GM21515 (cell line): Measurements from ENCODE around the gene EPB41L2.
A peak's percentile ranks its signal among the peaks of the same experiment; 100 is the strongest.
"Not testable (repeated sequence)": the region's sequence is repeated elsewhere in the genome, so short reads cannot be mapped to it uniquely, and the experiment has no call there.

Experiments used
- ATAC-seq: cut with Tn5 transposase; IDR thresholded peaks from one replicate; pipeline ENCODE4 v1.9.1; 2021; ENCODE audit not compliant: unreplicated experiment

EPB41L2 gene

GRCh38 chr6:131037194-131037897 lies 25.7 kb downstream of the EPB41L2 start:
- ATAC-seq: no peak

- no peak for ATAC-seq
These were observed 26.4 kb downstream of the EPB41L2 start for GRCh38 chr6:131036601-131037000.

DNA sequence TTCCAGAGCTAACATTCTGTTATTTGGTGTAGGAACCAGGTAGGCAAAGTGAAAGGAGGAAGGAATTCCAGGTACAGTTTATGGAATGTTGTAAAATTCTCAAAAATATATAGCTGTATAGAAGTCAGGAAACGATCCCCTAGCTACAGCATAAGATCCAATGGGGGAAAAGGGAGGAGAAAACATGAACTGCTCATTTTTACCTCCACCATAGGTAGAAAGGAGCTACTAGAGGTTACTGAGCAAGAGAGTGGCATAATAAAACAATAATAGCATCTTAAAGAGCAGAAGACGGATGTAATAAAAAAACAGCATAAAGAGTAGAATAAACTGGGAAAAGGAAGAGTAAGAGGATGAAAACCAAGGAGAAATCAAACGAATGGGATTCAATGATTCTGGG lies 26.9 kb downstream of the EPB41L2 start:
- no peak for ATAC-seq

- ATAC-seq: no peak
These were observed 27.5 kb downstream of the EPB41L2 start for GRCh38 chr6:131035582-131035981.

GRCh38 chr6:131033631-131034030 lies 29.4 kb downstream of the EPB41L2 start:
- no peak for ATAC-seq

- peak; percentile 99 for ATAC-seq
These were observed 33.3 kb downstream of the EPB41L2 start for GRCh38 chr6:131029626-131030297.

DNA sequence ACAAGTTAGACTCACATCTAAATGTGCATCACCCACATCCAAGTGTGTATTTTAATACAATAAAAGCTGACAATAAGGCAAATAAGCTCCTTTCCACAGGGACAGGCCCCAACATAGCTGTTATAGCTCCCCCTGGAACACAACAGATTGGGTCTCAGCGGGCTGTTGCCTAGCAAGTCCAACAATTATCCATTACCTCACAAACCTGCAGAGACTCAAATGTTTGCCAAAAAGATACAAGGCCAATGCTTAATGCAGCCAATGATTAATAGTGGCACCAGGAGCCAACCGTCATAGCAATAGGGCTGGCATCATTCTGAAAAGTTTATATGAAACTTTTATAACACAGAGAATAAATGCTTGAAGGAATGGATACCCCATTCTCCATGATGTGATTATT lies 35.7 kb downstream of the EPB41L2 start:
- no peak for ATAC-seq

- ATAC-seq: no peak
These were observed 36.8 kb downstream of the EPB41L2 start for GRCh38 chr6:131026243-131026642.

- no peak for ATAC-seq
These were observed 38.5 kb downstream of the EPB41L2 start for GRCh38 chr6:131024565-131024964.

GRCh38 chr6:131023834-131024504 lies 39.1 kb downstream of the EPB41L2 start:
- no peak for ATAC-seq

GRCh38 chr6:131022691-131023090 lies 40.4 kb downstream of the EPB41L2 start:
- no peak for ATAC-seq

GRCh38 chr6:131017962-131018361 lies 45.1 kb downstream of the EPB41L2 start:
- ATAC-seq: no peak

GRCh38 chr6:131015630-131016263 lies 47.3 kb downstream of the EPB41L2 start:
- no peak for ATAC-seq

- no peak for ATAC-seq
These were observed 47.9 kb downstream of the EPB41L2 start for GRCh38 chr6:131015025-131015591.

DNA sequence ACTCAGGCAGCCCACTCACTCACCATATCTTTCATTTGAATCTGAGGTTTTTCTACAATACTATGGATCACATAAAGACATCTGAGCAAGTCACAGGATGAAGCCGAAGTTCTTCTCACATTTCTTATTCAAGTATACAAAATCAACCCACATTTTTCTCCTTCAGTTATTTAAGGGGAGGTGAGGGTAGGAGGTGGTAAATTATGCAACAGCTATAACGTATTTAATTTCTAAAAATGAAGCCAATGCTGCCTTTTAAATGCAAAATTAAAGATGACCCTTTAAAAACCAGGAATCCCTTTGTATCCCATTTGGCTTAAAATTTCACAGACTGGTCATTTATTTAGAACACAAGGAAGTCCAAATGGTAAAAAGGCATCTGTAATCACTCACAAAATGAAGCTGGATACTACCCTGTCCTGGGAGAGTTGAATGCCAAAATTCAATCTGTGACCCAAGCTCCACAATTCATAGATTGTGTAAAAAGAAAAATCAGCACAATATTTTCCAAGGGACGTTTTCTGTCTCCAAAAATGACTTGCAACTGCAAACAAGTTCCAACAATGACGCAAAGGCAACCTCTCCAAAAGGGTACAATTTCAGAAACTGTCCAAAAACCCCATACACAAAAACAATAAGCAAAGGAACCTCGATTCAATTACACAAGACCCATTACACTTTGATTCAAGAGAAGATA lies 48.8 kb downstream of the EPB41L2 start:
- ATAC-seq: no peak

DNA sequence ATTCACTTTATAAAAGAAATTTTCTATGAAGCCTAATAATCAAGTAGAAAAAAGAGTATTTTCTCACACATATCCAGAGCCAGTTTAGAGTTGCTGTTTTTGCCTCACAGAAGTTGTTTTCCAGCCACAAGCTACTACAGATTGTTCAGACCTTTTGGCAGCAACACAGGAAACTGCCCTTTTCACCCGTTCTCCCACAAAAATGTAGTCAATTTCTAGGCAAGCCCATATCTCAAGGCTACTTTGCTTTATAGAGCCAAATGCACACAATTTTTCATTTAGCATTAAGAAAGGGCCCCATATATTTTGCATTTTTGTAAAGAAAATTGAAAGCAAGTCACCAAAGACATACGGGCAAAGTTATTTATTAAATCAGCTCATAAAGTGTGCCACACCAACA lies 49.5 kb downstream of the EPB41L2 start:
- no peak for ATAC-seq

- ATAC-seq: no peak
These were observed 53.3 kb downstream of the EPB41L2 start for GRCh38 chr6:131009790-131010189.

DNA sequence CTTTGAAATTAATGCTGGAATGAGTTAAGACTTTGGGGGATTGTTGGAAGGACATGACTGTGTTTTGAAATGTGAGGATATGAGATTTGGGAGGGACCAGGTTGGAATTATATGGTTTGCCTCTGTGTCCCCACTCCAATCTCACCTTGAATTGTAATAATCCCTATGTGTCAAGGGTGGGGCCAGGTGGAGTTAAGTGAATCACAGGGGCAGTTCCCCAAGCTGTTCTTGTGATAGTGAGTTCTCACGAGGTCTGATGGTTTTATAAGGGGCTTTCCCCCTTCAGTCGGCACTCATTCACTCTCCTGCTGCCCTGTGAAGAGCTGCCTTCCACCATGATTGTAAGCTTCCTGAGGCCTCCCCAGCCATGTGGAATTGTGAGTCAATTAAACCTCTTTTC lies 54.1 kb downstream of the EPB41L2 start:
- not testable (repeated sequence) for ATAC-seq

DNA sequence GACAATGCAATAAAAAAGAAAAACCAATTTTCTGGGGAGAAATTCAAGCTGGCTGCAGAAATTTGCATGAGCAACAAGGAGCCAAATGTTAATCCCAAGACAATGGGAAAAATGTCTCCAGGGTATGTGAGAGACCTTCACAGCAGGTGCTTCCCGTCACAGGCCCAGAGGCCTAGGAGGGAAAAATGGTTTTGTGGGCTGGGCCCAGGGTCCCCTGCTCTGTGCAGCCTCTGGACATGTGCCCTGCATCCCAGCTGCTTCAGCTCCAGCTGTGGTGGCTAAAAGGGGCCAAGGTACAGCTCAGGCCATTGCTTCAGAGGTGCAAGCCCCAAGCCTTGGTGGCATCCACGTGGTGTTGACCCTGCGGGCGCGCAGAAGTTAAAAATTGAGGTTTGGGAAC lies 55.1 kb downstream of the EPB41L2 start:
- not testable (repeated sequence) for ATAC-seq

DNA sequence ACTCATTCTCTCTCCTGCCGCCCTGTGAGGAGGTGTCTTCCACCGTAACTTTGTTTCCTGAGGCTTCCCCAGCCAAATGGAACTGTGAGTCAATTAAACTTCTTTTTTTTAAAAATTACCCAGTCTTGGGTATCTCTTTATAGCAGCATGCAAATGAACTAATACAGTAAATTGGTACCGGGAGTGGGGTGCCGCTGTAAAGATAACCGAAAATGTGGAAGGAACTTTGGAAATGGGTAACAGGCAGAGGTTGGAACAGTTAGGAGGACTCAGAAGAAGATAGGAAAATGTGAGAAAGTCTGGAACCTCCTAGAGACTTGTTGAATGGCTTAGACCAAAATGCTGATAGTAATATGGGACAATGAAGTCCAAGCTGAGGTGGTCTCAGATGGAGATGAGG lies 55.8 kb downstream of the EPB41L2 start:
- ATAC-seq: no peak
